ENCODE results near the gene PLXNA4.

PLXNA4 gene

GRCh38 chr7:132430861-132431822, 145.1 kb downstream of the PLXNA4 start:
- DNase-seq = no peak

GRCh38 chr7:132430041-132430855, 146.0 kb downstream of the PLXNA4 start:
- DNase-seq = peak; percentile 28

GRCh38 chr7:132429181-132429580, 147.1 kb downstream of the PLXNA4 start:
- DNase-seq = no peak

- peak; percentile 71 for DNase-seq
Measured at GRCh38 chr7:132428247-132428919, 147.9 kb downstream of the PLXNA4 start.

- DNase-seq = no peak
Measured at GRCh38 chr7:132425942-132426341, 150.3 kb downstream of the PLXNA4 start.

- no peak for DNase-seq
Measured at GRCh38 chr7:132424821-132425724, 151.2 kb downstream of the PLXNA4 start.

GRCh38 chr7:132424277-132424676, 152.0 kb downstream of the PLXNA4 start:
- DNase-seq = no peak

- DNase-seq = no peak
Measured at GRCh38 chr7:132423594-132424200, 152.6 kb downstream of the PLXNA4 start.

GRCh38 chr7:132422502-132423111, 153.7 kb downstream of the PLXNA4 start:
- no peak for DNase-seq

GRCh38 chr7:132420527-132420926, 155.7 kb downstream of the PLXNA4 start:
- no peak for DNase-seq

GRCh38 chr7:132419542-132419941, 156.7 kb downstream of the PLXNA4 start:
- peak; percentile 39 for DNase-seq

- no peak for DNase-seq
Measured at GRCh38 chr7:132418840-132419239, 157.4 kb downstream of the PLXNA4 start.

- DNase-seq = no peak
Measured at GRCh38 chr7:132417103-132417906, 159.0 kb downstream of the PLXNA4 start.

- DNase-seq = no peak
Measured at GRCh38 chr7:132416395-132416794, 159.9 kb downstream of the PLXNA4 start.

GRCh38 chr7:132415259-132415658, 161.0 kb downstream of the PLXNA4 start:
- DNase-seq = no peak

- DNase-seq = no peak
Measured at GRCh38 chr7:132414857-132415256, 161.4 kb downstream of the PLXNA4 start.

- DNase-seq = peak; percentile 51
Measured at GRCh38 chr7:132412435-132412834, 163.8 kb downstream of the PLXNA4 start.

- no peak for DNase-seq
Measured at GRCh38 chr7:132410861-132411541, 165.3 kb downstream of the PLXNA4 start.

- DNase-seq = no peak
Measured at GRCh38 chr7:132410385-132410784, 165.9 kb downstream of the PLXNA4 start.

- DNase-seq = no peak
Measured at GRCh38 chr7:132407764-132408163, 168.5 kb downstream of the PLXNA4 start.
